ENCODE results near the gene ZFHX3.

ZFHX3 gene

GRCh38 chr16:72969812-72970211 is 78.1 kb downstream of the ZFHX3 start:
- no peak overlapping the region for H3K4me3 ChIP-seq (ENCODE audit: low read length)
- no peaks in the 10 kb centered on the region for H3K4me1 ChIP-seq (ENCODE audit: insufficient read depth, low read length)
- no peaks in the 10 kb centered on the region for H3K9me3 ChIP-seq (ENCODE audit: low read length)
- H3K27me3 ChIP-seq (ENCODE audit: insufficient read depth, low read length): no peaks in the 10 kb centered on the region
- peaks cover 21% of the 10 kb centered on the region for H3K36me3 ChIP-seq (ENCODE audit: insufficient read depth, low read length)
- no peak overlapping the region for H2AFZ ChIP-seq (ENCODE audit: low read depth, low read length)

DNA sequence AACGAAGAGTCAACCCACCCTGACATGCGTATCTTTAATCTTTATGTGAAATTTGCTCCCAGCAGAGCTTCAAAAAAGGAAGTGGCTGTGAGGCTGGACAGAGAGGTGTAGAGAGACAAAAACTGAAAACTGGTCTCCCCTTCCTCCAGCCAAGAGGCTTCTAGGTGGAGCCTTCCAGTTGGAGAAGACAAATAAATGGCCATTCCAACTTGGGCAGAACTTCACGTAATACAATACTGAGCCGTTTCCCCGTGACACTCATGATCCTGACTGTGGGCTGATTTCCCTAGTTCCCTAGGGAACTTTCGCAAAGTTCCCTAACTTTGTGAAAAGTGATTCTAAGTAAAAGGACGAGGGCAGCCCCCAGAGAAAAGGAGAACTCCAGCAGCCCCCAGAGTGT is 78.8 kb downstream of the ZFHX3 start:
- H3K4me3 ChIP-seq (ENCODE audit: low read length): no peak overlapping the region
- no peaks in the 10 kb centered on the region for H3K27me3 ChIP-seq (ENCODE audit: insufficient read depth, low read length)
- peaks cover 18% of the 10 kb centered on the region for H3K36me3 ChIP-seq (ENCODE audit: insufficient read depth, low read length)
- H2AFZ ChIP-seq (ENCODE audit: low read depth, low read length): no peak overlapping the region
- no peaks in the 10 kb centered on the region for H3K9me3 ChIP-seq (ENCODE audit: low read length)
- H3K4me1 ChIP-seq (ENCODE audit: insufficient read depth, low read length): no peaks in the 10 kb centered on the region

- Histone ChIP-seq H3K27me3 (ENCODE audit: insufficient read depth, low read length) (no peaks in the 10 kb centered on the region), H3K36me3 (ENCODE audit: insufficient read depth, low read length) (peaks cover 15% of the 10 kb centered on the region), H2AFZ (ENCODE audit: low read depth, low read length) (no peak overlapping the region), H3K9me3 (ENCODE audit: low read length) (no peaks in the 10 kb centered on the region), H3K4me1 (ENCODE audit: insufficient read depth, low read length) (peaks cover 4% of the 10 kb centered on the region), H3K4me3 (ENCODE audit: low read length) (no peak overlapping the region)
Observed at GRCh38 chr16:72967941-72968340, 80.0 kb downstream of the ZFHX3 start.

- Histone ChIP-seq H3K9me3 (ENCODE audit: low read length) (peaks cover 22% of the 10 kb centered on the region), H3K4me1 (ENCODE audit: insufficient read depth, low read length) (peaks cover 4% of the 10 kb centered on the region), H3K36me3 (ENCODE audit: insufficient read depth, low read length) (peaks cover 25% of the 10 kb centered on the region), H3K27me3 (ENCODE audit: insufficient read depth, low read length) (no peaks in the 10 kb centered on the region), H3K4me3 (ENCODE audit: low read length) (no peak overlapping the region), H2AFZ (ENCODE audit: low read depth, low read length) (no peak overlapping the region)
Observed at GRCh38 chr16:72963533-72964315, 84.2 kb downstream of the ZFHX3 start.

GRCh38 chr16:72962347-72962746 is 85.6 kb downstream of the ZFHX3 start:
- peaks cover 37% of the 10 kb centered on the region for H3K36me3 ChIP-seq (ENCODE audit: insufficient read depth, low read length)
- H3K9me3 ChIP-seq (ENCODE audit: low read length): peaks cover 33% of the 10 kb centered on the region
- no peak overlapping the region for H3K4me3 ChIP-seq (ENCODE audit: low read length)
- no peak overlapping the region for H2AFZ ChIP-seq (ENCODE audit: low read depth, low read length)
- no peaks in the 10 kb centered on the region for H3K27me3 ChIP-seq (ENCODE audit: insufficient read depth, low read length)
- peaks cover 4% of the 10 kb centered on the region for H3K4me1 ChIP-seq (ENCODE audit: insufficient read depth, low read length)

DNA sequence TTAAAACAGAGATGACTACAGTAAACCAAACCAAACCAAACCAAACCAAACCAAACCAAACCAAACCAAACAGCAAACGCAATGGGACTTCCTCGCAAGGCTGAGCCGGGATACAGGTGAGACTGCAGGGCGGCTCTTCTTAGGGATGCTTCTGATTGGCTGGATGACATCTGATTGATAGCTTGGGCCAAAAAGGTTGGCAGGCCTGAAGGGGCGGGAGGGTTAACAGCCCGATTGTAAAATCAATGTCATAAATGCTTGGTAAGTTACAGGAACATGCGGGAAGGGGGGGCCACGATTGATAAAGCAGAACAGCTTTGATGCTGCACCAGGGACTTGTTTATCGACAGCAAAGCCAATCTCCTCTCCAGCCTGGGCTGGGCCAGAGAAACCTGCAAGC is 86.1 kb downstream of the ZFHX3 start:
- Histone ChIP-seq H2AFZ (ENCODE audit: low read depth, low read length) (no peak overlapping the region), H3K9me3 (ENCODE audit: low read length) (peaks cover 36% of the 10 kb centered on the region), H3K4me3 (ENCODE audit: low read length) (no peak overlapping the region), H3K27me3 (ENCODE audit: insufficient read depth, low read length) (no peaks in the 10 kb centered on the region), H3K4me1 (ENCODE audit: insufficient read depth, low read length) (peaks cover 4% of the 10 kb centered on the region), H3K36me3 (ENCODE audit: insufficient read depth, low read length) (peaks cover 36% of the 10 kb centered on the region)

GRCh38 chr16:72961115-72961832 is 86.7 kb downstream of the ZFHX3 start:
- Histone ChIP-seq H3K36me3 (ENCODE audit: insufficient read depth, low read length) (peaks cover 38% of the 10 kb centered on the region), H3K4me1 (ENCODE audit: insufficient read depth, low read length) (peaks cover 4% of the 10 kb centered on the region), H2AFZ (ENCODE audit: low read depth, low read length) (no peak overlapping the region), H3K4me3 (ENCODE audit: low read length) (no peak overlapping the region), H3K27me3 (ENCODE audit: insufficient read depth, low read length) (no peaks in the 10 kb centered on the region), H3K9me3 (ENCODE audit: low read length) (peaks cover 36% of the 10 kb centered on the region)

DNA sequence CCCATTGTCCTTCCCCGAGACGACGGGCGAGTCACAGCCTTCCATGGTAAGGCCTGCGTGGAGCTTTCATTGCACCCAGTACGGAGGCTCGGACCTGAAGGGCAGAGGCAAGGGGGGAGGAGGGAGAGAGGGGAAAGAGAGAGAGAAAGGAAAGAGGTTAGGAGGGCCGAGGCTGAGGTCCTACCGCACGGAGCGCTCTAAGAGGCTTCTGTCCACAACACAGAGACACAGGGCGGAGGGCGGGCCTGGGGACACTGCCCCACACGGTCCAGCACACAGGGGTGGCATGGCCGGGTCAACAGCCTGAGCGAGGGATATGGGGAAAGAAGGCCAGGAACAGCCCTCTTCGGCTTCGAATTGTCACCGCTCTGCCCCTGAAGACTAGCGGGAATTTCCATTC is 87.8 kb downstream of the ZFHX3 start:
- no peak overlapping the region for H2AFZ ChIP-seq (ENCODE audit: low read depth, low read length)
- H3K9me3 ChIP-seq (ENCODE audit: low read length): peaks cover 36% of the 10 kb centered on the region
- no peaks in the 10 kb centered on the region for H3K27me3 ChIP-seq (ENCODE audit: insufficient read depth, low read length)
- peaks cover 41% of the 10 kb centered on the region for H3K36me3 ChIP-seq (ENCODE audit: insufficient read depth, low read length)
- peaks cover 4% of the 10 kb centered on the region for H3K4me1 ChIP-seq (ENCODE audit: insufficient read depth, low read length)
- no peak overlapping the region for H3K4me3 ChIP-seq (ENCODE audit: low read length)

- Histone ChIP-seq H2AFZ (ENCODE audit: low read depth, low read length) (no peak overlapping the region), H3K27me3 (ENCODE audit: insufficient read depth, low read length) (no peaks in the 10 kb centered on the region), H3K4me1 (ENCODE audit: insufficient read depth, low read length) (peaks cover 4% of the 10 kb centered on the region), H3K4me3 (ENCODE audit: low read length) (no peak overlapping the region), H3K36me3 (ENCODE audit: insufficient read depth, low read length) (peaks cover 41% of the 10 kb centered on the region), H3K9me3 (ENCODE audit: low read length) (peaks cover 36% of the 10 kb centered on the region)
Observed at GRCh38 chr16:72959301-72959996, 88.5 kb downstream of the ZFHX3 start.

DNA sequence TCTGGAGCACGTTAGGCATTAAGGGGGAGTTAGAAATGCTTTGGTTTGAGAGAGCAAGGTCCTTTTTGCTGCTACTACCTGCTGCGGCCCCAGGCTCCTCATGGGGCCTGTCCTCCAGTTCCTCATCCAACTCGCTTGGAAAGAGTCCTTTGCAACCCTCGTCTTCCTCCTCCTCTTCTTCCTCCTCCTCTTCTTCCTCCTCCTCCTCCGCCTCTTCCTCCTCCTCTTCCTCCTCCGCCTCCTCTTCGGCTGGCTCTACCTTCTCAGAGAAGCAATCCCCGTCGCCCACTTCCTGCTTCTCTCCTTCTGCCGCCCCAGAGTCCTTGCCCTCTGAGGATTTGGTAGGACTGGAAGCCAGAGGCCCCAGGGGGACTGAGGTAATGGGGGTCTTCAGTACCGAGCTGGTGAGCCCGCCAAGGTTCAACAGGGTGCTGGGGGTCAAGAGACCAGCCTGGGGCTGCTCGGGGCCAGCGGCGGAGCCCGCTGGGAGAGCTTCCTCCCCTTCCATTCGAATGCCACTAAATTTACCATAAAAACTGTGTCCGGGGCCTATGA is 89.3 kb downstream of the ZFHX3 start:
- no peaks in the 10 kb centered on the region for H3K27me3 ChIP-seq (ENCODE audit: insufficient read depth, low read length)
- no peak overlapping the region for H2AFZ ChIP-seq (ENCODE audit: low read depth, low read length)
- H3K4me3 ChIP-seq (ENCODE audit: low read length): no peak overlapping the region
- H3K36me3 ChIP-seq (ENCODE audit: insufficient read depth, low read length): peaks cover 41% of the 10 kb centered on the region
- H3K9me3 ChIP-seq (ENCODE audit: low read length): peaks cover 36% of the 10 kb centered on the region
- peaks cover 3% of the 10 kb centered on the region for H3K4me1 ChIP-seq (ENCODE audit: insufficient read depth, low read length)

- peaks cover 41% of the 10 kb centered on the region for H3K36me3 ChIP-seq (ENCODE audit: insufficient read depth, low read length)
- no peaks in the 10 kb centered on the region for H3K27me3 ChIP-seq (ENCODE audit: insufficient read depth, low read length)
- H3K9me3 ChIP-seq (ENCODE audit: low read length): peaks cover 36% of the 10 kb centered on the region
- H3K4me1 ChIP-seq (ENCODE audit: insufficient read depth, low read length): peaks cover 13% of the 10 kb centered on the region
- no peak overlapping the region for H2AFZ ChIP-seq (ENCODE audit: low read depth, low read length)
- H3K4me3 ChIP-seq (ENCODE audit: low read length): no peak overlapping the region
Observed at GRCh38 chr16:72957303-72958277, 90.3 kb downstream of the ZFHX3 start.

Measured in neuron (in vitro differentiated cells).